Hematopoietic multipotent progenitor cell treated with erythropoietin and hydrocortisone succinate and interleukin-3 and kit ligand, for 6 days (in vitro differentiated cells): ENCODE data around the gene PITPNM1.
A peak's percentile ranks its signal among the peaks of the same experiment; 100 is the strongest.
"Not testable (repeated sequence)": the region's sequence is repeated elsewhere in the genome, so short reads cannot be mapped to it uniquely, and the experiment has no call there.

ENCODE experiments used
- DNase-seq: peaks from one replicate; pipeline ENCODE4 v3.0.0-alpha.2; 2015

Gene PITPNM1

DNA sequence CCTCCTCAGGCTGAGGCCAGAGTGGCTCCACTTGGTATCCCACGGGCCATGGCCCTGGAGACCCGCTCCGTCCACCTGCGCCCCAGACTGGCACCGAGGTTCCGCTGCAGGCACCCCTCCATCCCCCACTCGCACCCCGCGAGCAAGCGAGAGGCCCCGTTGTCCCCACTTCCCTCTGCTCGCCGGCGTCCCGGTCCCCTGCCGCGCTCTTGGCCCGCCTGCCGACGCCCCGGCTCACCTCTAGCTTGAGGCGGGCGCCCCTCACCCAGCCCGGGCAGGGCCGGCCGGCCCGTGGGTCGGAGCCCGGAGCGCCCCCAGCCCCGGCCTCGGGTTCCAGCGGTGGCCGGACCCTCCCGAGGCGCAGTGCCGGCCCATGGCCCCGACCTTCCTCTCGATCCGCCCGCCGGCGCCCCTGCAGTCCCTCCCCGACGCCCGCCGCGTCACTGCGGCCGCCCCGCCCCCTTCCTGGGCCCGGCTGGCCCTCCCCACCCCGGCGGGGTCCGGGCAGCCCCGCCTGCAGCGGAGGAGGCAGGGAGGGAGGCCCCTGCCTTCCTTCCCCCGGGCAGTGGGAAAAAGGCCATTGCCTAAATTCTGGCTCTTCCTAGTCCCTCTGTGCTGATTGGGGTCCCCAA, at the start of gene PITPNM1:
Gene PITPNM1, minus strand, starts transcription at position 414 of the 632 bp plus-strand sequence. CDS start 1,183 bp downstream, outside the sequence.
- DNase-seq: peak; percentile 41

DNA sequence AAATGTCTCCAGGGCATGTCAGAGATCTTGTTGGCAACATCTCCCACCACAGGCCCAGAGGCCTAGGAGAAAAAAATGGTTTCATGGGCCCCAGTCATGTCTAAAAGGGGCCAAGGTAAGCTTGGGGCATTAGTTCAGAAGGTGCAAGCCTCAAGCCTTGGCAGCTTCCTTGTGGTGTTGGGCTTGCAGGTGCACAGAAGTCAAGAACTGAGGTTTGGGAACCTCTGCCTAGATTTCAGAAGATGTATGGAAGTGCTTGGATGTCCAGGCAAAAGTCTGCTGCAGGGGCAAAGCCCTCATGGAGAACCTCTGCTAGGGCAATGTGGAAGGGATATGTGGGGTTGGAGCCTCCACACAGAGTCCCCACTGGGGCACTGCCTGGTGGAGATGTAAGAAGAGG, 46.5 kb upstream of the PITPNM1 start:
- DNase-seq: not testable (repeated sequence)

DNA sequence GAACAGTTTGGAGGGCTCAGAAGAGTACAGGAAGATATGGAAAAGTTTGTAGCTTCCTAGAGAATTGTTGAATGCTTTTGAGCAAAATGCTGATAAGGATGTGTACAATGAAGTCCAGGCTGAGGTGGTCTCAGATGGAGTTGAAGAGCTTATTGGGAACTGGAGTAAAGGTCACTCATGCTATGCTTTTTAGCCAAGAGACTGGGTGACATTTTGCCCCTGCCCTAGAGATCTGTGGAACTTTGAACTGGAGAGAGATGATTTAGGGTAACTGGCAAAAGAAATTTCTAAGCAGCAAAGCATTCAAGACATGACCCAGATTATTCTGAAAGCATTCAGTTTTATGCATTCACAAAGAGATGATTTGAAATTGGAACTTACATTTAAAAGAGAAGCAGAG, 46.0 kb upstream of the PITPNM1 start:
- DNase-seq: no peak

DNA sequence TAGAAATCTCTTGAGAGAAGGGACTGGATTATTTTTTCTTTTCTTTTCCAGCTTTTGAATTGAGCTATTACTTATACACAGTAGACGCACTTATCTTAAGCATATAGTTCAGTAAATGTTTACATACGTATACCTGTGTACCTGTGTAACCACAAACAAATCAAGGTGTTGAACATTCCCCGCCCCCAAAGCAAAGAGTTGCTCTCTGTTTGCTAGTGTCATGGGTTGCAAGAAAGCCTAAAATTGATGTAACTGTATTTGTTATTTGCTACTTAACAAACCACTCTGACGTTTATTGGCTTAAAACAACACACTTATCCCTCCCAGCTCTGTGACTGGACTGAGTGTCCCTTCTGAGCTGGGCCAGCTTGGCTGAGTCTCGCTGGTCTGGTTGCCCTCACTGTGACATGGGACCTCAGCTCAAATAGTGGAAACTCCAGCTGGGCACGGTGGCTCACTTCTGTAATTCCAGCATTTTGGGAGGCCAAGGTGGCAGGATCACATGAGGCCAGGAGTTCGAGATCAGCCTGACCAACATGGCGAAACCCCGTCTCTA, 43.5 kb upstream of the PITPNM1 start:
- DNase-seq: no peak

DNA sequence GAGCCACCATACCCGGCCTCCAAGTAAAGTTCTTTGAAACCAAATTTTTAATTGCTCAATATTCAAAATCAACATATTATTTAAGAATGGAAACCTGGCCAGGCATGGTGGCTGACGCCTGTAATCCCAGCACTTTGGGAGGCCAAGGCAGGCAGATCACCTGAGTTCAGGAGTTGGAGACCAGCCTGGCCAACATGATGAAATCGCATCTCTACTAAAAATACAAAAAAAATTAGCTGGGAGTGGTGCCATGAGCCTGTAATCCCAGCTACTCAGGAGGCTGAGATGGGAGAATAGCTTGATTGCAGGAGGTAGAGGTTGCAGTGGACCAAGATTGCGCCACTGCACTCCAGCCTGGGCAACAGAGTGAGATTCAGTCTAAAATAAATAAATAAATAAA, 42.9 kb upstream of the PITPNM1 start:
- DNase-seq: not testable (repeated sequence)

DNA sequence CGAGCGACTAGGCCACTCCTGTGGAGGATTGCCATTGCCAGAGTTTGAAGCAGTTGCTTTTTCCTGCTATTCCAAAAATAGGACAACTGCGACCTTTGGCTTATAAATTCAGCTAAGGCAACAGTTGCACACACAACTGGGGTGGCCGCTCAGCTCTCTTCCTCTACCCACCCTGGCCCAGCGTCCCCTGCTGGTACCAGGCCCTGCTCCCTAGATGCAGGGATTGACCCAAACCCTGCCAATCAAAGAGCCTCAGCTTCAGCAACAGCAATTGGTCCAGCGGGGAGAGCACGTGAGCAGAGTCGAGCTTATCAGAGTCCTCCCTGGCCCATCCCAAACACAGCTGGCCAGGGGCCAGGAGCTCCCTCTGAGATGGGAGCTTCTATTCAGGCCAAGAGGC, 40.1 kb upstream of the PITPNM1 start:
- DNase-seq: peak; percentile 70

DNA sequence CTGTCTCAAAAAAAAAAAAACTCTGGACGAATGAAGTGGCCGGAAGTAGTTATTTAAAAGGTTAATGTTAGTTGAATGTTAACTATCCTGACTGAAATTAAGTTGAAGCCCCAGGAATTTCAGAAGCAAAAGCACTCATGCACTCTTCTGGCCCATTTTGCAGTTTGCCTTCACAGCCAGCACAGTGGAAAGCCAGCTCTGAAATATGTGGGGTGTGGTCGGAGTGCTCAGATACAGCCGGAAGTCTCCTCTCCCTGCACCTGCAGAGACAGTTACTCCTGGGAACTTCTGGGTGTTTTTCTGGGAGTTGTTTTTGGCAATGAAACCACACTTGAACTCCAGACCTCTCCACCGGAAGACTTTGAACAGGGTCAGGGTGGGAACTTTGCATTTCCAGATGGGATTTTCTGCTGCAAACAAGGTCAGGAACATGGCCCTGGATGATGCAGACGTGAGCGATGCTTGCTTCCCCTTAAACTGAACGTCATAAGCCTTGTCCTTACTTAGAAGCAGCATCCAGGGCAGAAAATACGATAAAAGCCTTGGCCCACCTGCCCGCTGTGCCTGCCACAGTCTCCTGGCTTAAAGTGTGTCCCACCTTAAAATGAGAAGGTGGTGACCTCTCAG, 39.6 kb upstream of the PITPNM1 start:
- DNase-seq: no peak

DNA sequence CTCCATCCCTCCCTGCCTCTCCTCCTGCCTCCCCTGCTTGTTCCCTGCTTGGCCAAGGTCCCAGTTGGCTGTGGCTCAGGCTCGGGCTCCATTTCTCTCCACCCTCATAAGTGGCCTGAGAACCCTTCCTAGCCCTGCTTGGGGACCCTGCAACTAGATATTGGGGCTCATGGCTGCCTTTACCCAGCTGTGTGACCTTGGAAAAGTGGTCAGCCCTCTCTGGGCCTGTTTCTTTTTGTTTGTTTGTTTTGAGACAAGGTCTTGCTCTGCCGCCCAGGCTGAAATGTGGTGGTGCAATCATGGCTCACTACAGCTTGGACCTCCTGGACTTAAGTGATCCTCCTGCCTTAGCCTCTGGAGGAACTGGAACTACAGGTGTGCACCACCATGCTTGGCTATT, 38.4 kb upstream of the PITPNM1 start:
- no peak for DNase-seq

DNA sequence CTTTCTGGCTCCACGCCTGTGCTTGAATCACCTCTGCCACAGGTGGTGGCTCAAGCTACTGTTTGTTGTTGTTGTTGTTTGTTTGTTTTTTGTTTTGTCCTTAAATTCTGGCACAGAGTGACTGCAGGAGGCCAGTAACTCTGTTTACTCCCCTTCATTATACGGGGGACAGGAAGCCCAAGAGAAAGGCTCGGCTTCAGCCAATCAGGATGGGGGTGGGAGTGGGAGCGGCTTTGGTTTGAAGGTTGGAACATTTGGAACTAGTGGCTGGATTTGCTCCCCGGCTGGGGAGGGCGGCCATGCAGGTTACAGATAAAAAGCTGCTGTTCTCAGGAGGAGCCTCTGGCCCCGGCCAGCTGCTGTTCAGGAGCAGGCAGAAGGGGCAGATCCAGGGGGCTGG, 37.8 kb upstream of the PITPNM1 start:
- DNase-seq: no peak

DNA sequence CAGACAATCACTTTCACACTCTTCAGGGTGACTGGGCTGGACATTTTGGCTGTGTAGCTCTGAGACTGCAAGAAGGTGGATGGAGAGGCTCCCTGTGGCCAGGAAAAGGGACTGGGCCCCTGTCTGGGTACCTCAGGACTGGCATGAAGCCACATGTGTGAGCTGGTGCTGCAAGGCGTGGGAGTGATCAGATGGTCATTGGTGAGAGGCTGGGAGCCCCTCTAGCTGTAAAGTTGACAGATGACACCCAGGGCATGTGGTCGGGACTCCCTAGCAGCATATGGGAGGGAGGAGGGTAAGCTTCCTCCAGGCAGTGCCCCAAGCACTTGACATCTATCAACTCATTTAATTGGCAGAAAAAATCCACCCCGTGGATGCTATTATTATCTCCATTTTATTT, 37.0 kb upstream of the PITPNM1 start:
- no peak for DNase-seq

DNA sequence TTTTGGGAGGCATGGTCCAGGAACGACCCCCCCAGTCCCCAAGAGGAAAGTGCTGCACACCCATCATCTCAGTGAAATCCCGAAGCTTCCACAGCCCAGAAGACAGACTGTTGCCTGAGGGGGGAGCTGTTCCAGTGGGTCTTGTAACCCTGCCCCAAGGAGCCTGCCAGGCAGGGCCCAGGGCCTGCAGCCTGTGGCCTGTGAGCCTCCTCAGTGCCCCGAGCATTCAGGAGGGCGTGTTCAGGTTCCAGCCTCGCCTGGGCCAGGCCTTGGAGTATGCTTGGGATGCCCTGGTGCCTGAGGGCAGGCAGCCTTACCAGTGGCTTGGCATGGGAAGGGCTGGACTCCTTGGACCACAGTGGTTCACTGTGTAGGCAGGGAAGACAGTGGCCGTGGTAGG, 36.0 kb upstream of the PITPNM1 start:
- no peak for DNase-seq

DNA sequence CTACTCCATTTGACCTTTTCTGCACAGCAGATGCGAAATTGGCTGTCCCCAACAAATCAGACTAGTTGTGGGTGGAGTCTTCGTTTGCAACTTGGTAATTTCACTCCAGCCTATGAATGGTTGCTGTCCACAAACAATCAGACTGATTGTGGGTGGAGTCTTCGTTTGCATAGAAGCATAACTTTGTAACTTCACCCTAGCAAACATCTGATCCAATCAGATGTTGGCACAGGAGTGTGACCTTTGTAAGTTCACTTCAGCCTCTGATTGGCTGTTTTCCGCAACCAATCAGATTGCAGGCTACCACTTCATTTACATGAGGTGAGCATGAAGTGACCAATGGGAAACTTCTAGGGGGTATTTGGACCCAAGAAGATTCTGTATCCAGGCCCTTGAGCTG, 34.4 kb upstream of the PITPNM1 start:
- DNase-seq: peak; percentile 9

DNA sequence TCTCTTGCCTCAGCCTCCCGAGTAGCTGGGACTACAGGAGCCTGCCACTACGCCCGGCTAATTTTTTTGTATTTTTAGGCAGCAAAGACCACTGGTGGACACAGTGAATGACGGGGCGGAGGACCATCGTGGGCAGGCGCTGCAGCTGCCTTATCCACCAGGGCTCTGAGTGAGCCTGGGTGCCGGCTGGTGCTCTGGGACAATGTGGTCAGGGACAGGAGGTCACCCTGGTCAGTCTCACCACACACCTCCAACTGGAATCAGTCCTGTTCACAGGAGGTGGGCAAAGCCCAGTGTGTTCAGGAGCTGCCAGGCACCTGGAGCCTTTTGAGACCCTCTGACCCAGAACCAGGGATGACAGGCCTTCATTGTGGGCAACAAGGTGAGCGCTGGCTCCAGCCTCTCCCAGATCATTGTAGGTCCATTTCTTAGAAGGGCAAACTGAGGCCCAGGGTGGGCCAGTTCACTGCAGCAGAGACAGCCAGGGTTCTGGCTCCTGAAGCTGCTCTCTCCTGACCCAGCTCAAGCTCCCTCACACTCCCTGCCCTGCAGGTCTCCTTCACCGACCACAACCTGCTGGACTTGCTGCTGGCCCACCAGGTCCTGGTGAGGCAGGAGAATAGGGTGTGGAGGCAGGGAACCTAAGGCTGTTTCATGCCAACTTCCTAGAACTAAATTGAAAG, 33.8 kb upstream of the PITPNM1 start:
- no peak for DNase-seq

DNA sequence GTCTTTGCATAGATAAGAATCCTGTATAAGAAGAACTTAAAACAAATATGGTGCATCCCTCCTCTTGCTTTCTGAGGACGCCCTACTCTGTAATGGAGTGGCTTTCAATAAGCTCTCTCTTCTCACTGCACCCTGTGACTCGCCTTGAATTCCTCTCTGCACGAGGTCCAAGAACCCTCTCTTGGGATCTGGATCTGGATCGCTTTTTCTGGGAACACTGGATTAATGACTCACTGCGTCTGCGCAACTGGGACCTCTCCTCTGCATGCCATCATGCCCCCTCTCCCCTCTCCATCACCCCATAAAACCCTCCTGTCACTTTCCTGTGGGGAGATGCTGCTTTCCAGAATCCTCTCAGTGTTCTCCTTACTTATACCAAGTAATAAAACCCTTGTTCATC, 33.1 kb upstream of the PITPNM1 start:
- no peak for DNase-seq

DNA sequence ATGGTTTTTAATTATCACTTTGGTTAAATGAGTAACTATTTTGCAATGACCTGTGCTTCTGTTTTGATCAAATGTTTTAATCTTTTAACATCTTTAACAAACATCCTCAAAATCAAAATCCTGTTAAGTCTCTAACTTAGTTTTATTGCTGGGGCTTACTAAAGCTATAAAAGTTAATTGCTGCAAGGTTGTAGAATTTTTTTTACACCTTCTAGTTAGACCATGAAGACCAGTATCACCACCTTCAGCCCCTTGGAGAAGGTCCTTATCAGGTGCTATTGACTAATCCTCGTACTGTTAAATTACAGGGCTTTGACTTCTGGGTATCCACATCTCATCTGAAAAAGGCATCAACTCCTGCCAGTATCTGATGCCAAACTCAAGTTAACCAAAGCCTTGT, 30.4 kb upstream of the PITPNM1 start:
- DNase-seq: no peak

DNA sequence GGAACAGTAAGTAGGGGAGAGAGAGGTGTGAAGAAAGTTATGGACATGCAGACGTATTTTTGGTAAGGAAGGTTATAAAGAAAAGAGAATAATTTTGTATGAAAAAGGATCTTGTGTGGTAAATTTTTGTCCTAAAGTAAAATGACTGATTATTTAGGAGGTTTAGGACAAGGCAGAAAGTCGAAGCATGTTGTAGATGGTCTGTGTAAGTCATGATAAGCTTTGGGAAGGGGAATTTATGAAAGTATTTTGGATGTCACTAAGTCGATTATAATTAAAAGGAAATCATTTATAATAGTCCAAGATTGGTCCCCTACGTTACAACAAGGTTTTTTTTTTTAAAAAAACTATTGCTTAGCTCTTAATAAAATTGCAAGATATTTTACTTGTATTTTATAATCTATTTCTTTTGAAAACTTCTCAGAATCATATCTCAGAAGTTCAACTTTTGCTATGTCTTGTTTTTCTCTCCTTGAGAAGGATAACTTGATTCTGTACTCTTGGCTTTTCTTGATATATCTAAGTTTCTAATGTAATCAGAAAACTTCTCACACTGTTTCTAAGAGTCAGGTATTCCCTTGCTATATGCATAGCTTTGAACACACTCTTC, 29.0 kb upstream of the PITPNM1 start:
- peak; percentile 14 for DNase-seq

DNA sequence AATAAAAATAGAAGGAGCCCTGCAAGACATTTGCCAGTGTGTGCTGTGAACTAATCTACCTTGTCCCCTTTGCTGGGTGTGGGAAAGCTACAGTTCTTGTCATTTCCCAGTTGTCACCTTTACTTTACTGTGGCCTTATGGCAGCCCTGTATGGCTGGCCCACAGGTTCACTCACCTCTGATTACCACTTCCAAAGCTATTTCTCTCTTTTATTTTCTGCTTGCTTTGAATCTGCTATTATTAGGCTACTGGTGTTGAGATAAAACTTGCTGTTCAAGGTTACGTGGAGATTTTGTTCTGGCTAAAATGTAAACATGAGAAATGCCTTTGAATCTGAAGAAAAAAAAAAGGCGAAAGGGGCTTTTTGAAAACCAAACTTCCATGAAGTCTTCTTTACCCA, 27.7 kb upstream of the PITPNM1 start:
- no peak for DNase-seq

DNA sequence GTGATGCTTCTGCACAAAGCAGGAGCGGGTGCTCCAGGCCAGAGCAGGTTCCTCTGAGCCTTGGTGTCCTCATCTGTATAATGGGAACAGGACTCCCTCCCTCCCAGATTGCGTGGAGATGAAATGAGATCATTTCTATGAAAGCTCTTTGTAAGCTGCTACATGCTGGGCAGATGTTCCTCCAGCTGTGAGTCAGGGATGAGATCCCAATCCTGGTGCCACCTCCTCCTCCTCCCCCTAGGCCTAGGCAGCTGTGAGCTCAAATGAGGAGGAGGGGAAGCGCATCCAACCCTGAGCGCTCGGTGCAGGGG, 25.1 kb upstream of the PITPNM1 start:
- DNase-seq: no peak

DNA sequence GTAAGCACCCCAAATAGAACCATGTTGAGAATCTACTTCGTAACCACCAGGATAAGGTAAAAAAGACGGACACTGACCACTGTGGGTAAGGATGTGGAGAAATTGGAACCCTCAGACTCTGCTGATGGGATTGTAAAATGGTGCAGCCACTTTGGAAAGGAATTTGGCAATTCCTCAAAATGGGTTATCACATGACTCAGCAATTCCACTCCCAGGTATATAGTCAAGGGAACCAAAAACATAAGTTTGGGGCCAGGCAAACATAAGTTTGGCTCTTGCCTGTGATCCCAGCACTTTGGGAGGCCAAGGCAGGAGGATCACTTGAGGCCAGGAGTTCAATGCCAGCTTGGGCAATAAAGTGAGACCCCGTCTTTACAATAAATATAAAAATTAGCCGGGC, 23.2 kb upstream of the PITPNM1 start:
- no peak for DNase-seq

DNA sequence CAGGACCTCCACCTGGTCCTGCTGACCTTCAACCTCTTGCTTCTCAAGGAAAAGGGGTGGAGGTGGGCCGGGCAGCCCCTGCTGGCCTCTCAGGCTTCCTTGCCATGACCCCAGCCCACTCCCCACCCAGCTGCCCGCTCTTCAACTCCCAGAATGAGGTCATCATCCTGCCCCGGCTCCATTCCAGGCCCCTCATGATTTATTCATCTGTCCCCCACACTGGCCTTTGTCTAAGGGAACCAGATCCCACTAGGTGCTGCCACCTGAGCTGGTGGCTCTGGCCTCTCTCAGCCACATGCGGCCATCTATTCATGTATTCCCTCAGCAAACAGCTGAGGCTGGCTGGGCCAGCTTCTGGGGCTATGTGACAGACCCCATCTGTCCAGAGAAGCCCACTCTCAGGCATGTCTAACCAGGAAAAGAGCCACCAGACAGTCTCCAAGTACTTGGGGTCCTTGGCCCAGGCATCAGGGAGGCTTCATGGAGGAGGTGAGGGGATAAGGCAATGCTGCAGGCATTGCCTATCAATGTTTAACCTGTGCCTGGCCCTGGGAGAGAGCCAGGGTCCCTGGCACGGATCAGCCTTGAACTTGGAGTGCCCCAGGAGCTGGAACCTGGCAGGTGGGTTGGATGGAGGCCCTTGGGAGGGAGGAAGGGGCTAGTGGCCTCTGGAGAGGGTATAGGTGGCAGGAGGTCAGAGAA, 20.3 kb upstream of the PITPNM1 start:
- no peak for DNase-seq

DNA sequence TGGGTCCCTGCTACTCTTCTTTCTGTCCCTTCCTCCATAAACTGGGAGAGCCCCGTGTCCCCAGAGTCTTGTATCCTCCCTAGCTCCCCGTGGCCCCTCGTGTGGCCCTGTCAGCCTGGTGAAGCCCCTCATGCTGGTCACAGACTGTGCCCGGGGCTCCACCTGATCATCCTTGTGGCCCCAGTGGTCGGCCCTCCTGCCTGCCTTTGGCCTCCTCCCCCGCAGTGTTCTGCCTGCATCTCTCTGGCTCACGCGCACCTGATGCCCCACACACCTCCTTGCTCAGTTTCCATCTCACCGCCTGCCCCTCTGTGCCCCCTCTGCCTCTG, 19.3 kb upstream of the PITPNM1 start:
- DNase-seq: no peak

DNA sequence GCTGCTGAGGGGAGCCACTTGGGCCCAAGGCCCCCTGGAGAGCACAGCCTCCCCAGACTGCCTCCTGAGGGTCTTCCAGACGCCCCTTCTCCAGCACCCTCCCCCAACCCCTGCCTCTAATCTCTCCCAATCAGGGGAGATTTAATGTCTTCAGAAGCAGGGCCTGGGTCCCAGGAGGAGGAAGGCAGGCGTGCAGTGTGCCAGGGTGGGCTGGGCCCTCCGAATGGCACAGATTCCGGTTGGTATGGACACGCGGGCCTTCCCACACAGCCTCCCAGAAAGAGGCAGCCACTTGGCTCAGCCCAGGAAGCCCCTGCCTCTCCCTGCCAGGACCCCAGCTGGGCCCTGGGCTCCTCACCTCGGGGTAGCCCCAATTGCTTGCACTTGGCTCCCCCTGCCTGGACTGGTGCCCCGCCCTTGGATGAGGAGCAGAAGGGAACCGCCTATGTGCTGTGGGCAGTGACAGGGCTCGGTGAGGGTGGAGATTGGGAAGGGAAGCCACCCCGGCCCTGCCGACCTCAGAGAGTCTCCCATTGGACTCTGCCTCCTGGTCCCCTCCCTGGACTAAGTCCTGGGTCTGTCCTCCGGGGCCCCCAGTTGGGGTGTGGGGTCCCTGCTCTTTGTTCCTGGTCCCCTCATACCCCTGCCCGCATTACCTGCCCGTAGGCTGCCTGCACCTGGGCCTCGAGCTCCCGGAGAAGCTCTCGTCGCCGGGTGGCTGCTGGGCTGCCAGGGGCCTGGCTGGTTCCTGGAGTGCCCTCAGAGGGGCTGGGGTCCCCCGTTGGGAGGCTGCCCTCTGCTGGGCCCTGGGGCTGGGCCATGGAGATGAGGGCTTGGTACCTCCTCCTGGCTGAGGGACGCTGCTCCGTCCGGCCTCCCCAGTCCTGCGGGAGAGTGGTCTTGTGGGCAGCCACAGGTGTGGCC, 18.7 kb upstream of the PITPNM1 start:
- DNase-seq: no peak
